Choroid plexus epithelial cell (primary cell): Measurements from ENCODE around the gene SMAD4.
A peak's percentile ranks its signal among the peaks of the same experiment; 100 is the strongest.
"Not testable (repeated sequence)": the region's sequence is repeated elsewhere in the genome, so short reads cannot be mapped to it uniquely, and the experiment has no call there.

Experiments used
- DNase-seq: peaks from one replicate; pipeline ENCODE4 v3.0.0-alpha.2; 2010; ENCODE audit warnings: low read depth
- H3K4me3 ChIP-seq: 2 replicates; pipeline ENCODE4 v1.5.1; 2011; ENCODE audit warnings: low read depth, mild to moderate bottlenecking, control low read depth, low read length, moderate library complexity
- CTCF ChIP-seq: conservative IDR thresholded peaks from 2 replicates; pipeline ENCODE4 v1.5.1; 2011; ENCODE audit warnings: low read depth, mild to moderate bottlenecking, control low read depth, inconsistent platforms, low read length, moderate library complexity

SMAD4 gene

GRCh38 chr18:51107598-51108305 lies 77.7 kb downstream of the SMAD4 start:
- no peak for TF ChIP-seq CTCF
- no peak overlapping the region for H3K4me3 ChIP-seq
- DNase-seq, result peak; percentile 11

- no peak for DNase-seq
- no peak overlapping the region for H3K4me3 ChIP-seq
These were observed 78.3 kb downstream of the SMAD4 start for GRCh38 chr18:51108330-51108729.

GRCh38 chr18:51110073-51110797 lies 80.2 kb downstream of the SMAD4 start:
- H3K4me3 ChIP-seq, result no peak overlapping the region
- TF ChIP-seq CTCF, result peak; percentile 92
- peak; percentile 45 for DNase-seq

More at GRCh38 chr18:51108330-51108729, 78.3 kb downstream of the SMAD4 start:
- no peak for TF ChIP-seq CTCF

GRCh38 chr18:51111633-51112355 lies 81.8 kb downstream of the SMAD4 start:
- not testable (repeated sequence) for H3K4me3 ChIP-seq, DNase-seq

- not testable (repeated sequence) for H3K4me3 ChIP-seq, DNase-seq
These were observed 87.0 kb downstream of the SMAD4 start for GRCh38 chr18:51116996-51117395.

GRCh38 chr18:51119561-51119960 lies 89.5 kb downstream of the SMAD4 start:
- H3K4me3 ChIP-seq, DNase-seq: not testable (repeated sequence)

- not testable (repeated sequence) for DNase-seq, H3K4me3 ChIP-seq
These were observed 90.0 kb downstream of the SMAD4 start for GRCh38 chr18:51119976-51120375.

GRCh38 chr18:51120809-51121596 lies 91.0 kb downstream of the SMAD4 start:
- TF ChIP-seq CTCF, result no peak
- no peak overlapping the region for H3K4me3 ChIP-seq
- no peak for DNase-seq
